ENCODE measurements around the gene YIPF2.

Gene YIPF2

DNA sequence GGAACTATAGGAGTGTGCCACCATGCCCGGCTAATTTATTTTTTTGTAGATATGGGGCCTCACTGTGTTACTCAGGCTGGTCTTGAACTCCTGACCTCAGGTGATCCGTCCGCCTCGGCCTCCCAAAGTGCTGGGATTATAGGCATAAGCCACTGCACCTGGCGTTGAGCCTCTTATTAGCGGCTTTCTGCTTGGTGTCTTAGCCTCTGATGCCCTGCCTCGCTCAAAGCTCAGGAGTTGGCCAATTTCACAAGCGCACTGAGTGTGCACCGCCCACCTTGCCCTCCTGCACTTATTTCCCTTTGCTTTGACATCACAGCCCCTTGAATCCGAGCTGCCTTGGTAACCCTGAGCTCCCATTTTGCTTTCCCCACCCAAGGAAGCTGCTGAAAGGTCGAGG, 10.1 kb downstream of the YIPF2 start:
- H3K27me3 ChIP-seq (ENCODE audit: insufficient read depth, low read length): no peaks in the 10 kb centered on the region
- H3K4me1 ChIP-seq (ENCODE audit: insufficient read depth, low read length, severe bottlenecking): no peaks in the 10 kb centered on the region
- no peak for TF ChIP-seq EZH2 (IDR thresholded peaks at IDR 0.05; ENCODE audit: borderline replicate concordance, low read length)
- TF ChIP-seq, protein P1, sequence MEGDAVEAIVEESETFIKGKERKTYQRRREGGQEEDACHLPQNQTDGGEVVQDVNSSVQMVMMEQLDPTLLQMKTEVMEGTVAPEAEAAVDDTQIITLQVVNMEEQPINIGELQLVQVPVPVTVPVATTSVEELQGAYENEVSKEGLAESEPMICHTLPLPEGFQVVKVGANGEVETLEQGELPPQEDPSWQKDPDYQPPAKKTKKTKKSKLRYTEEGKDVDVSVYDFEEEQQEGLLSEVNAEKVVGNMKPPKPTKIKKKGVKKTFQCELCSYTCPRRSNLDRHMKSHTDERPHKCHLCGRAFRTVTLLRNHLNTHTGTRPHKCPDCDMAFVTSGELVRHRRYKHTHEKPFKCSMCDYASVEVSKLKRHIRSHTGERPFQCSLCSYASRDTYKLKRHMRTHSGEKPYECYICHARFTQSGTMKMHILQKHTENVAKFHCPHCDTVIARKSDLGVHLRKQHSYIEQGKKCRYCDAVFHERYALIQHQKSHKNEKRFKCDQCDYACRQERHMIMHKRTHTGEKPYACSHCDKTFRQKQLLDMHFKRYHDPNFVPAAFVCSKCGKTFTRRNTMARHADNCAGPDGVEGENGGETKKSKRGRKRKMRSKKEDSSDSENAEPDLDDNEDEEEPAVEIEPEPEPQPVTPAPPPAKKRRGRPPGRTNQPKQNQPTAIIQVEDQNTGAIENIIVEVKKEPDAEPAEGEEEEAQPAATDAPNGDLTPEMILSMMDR (IDR thresholded peaks at IDR 0.05; ENCODE audit: low read length): no peak
- no peak overlapping the region for H3K27ac ChIP-seq (ENCODE audit: low read depth, low read length, poor library complexity, severe bottlenecking)
- H3F3A ChIP-seq (ENCODE audit: insufficient read depth, low read length): no peaks in the 10 kb centered on the region
- H3K9ac ChIP-seq (ENCODE audit: low read length): no peak overlapping the region
- no peaks in the 10 kb centered on the region for H3K79me2 ChIP-seq (ENCODE audit: insufficient read depth, low read length)
- no peak overlapping the region for H3K4me2 ChIP-seq (ENCODE audit: low read length)
- H3K9me2 ChIP-seq (ENCODE audit: low read depth, low read length): no peaks in the 10 kb centered on the region
- H4K20me1 ChIP-seq (ENCODE audit: insufficient read depth, low read length): no peaks in the 10 kb centered on the region
- no peak overlapping the region for H3K4me3 ChIP-seq (ENCODE audit: low read depth, low read length, poor library complexity, severe bottlenecking)
- no peak overlapping the region for H2AFZ ChIP-seq (ENCODE audit: low read length)
- peaks cover 74% of the 10 kb centered on the region for H3K36me3 ChIP-seq (ENCODE audit: insufficient read depth, low read length)
- H3K9me3 ChIP-seq (ENCODE audit: low read length): no peaks in the 10 kb centered on the region

DNA sequence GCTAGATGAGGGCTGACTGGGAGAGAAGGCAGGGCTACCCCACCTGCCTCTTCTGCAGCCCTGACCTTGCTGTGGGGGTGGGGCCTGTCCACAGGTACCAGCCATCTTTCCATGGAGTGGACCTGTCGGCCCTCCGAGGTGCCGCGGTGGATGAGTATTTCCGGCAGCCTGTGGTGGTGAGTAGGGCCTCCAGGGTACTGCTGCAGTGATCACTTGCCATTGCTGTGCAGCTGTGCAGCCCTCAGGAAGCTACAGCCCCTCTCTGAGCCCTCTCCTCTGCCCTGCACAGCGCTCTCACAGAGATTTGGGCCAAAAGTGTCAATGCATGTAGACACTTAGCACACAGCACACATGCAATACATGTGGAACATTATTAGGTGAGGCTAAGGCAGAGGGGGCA, 11.8 kb downstream of the YIPF2 start:
- H3K36me3 ChIP-seq (ENCODE audit: insufficient read depth, low read length): peaks cover 74% of the 10 kb centered on the region
- no peaks in the 10 kb centered on the region for H3F3A ChIP-seq (ENCODE audit: insufficient read depth, low read length)
- no peaks in the 10 kb centered on the region for H3K9me2 ChIP-seq (ENCODE audit: low read depth, low read length)
- TF ChIP-seq EZH2 (IDR thresholded peaks at IDR 0.05; ENCODE audit: borderline replicate concordance, low read length): no peak
- TF ChIP-seq, protein P1 (IDR thresholded peaks at IDR 0.05; ENCODE audit: low read length): no peak
- no peak overlapping the region for H3K27ac ChIP-seq (ENCODE audit: low read depth, low read length, poor library complexity, severe bottlenecking)
- no peaks in the 10 kb centered on the region for H3K4me1 ChIP-seq (ENCODE audit: insufficient read depth, low read length, severe bottlenecking)
- no peaks in the 10 kb centered on the region for H3K79me2 ChIP-seq (ENCODE audit: insufficient read depth, low read length)
- H4K20me1 ChIP-seq (ENCODE audit: insufficient read depth, low read length): no peaks in the 10 kb centered on the region
- H2AFZ ChIP-seq (ENCODE audit: low read length): no peak overlapping the region
- no peak overlapping the region for H3K9ac ChIP-seq (ENCODE audit: low read length)
- no peaks in the 10 kb centered on the region for H3K27me3 ChIP-seq (ENCODE audit: insufficient read depth, low read length)
- H3K4me2 ChIP-seq (ENCODE audit: low read length): no peak overlapping the region
- no peak overlapping the region for H3K4me3 ChIP-seq (ENCODE audit: low read depth, low read length, poor library complexity, severe bottlenecking)
- no peaks in the 10 kb centered on the region for H3K9me3 ChIP-seq (ENCODE audit: low read length)

DNA sequence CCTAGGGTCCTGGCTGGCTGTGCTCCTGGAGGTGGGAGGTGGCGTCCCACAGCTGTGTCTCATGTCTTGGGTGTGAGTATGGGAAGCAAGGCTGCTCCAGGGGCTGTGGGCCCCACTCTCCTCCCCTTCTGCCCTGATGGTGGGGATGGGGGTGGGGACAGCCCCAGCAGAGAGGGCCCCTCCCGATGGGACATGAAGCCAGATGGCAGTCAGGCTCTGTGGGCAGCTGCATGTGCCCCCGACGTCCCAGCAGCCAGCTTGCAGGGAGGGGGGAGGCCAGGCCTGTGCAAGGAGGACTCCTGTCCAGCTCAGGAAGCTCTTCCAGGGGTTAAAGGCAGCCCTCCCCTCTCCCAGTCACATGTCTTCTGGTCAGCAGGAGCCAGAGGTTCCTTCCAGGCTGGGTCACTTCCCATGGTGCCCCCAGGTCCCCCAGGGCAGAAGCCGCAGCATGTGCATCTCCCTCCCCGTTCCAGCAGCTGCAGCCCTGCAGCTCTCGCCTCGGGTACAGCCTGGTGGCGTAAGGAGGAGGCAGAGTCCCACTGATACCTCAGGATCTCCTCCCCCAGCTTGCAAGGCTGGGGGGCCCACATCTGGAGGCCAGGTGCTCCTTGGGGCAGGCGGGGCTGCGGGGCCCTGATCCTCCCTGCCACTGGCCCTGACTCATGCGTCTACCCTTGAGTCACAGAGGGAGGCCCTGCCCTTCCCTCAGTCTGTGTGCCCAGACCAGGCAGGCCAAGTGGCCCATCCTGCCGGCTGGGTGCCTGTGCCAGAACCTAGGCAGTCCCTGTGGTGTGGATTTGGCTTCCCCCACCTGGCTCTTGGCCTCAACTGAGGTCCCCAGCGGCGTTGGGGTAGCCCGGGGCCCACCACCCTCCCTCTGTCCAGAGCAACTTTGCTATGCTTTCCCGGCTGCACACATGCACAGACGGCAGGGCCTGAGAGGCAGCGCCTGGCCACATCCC, 13.0 kb downstream of the YIPF2 start:
- H3K79me2 ChIP-seq (ENCODE audit: insufficient read depth, low read length): no peaks in the 10 kb centered on the region
- no peak overlapping the region for H3K4me2 ChIP-seq (ENCODE audit: low read length)
- H3K4me1 ChIP-seq (ENCODE audit: insufficient read depth, low read length, severe bottlenecking): no peaks in the 10 kb centered on the region
- no peak overlapping the region for H3K27ac ChIP-seq (ENCODE audit: low read depth, low read length, poor library complexity, severe bottlenecking)
- no peaks in the 10 kb centered on the region for H3K9me2 ChIP-seq (ENCODE audit: low read depth, low read length)
- no peak for TF ChIP-seq EZH2 (IDR thresholded peaks at IDR 0.05; ENCODE audit: borderline replicate concordance, low read length)
- TF ChIP-seq, protein P1 (IDR thresholded peaks at IDR 0.05; ENCODE audit: low read length): no peak
- no peak overlapping the region for H3K4me3 ChIP-seq (ENCODE audit: low read depth, low read length, poor library complexity, severe bottlenecking)
- no peaks in the 10 kb centered on the region for H3F3A ChIP-seq (ENCODE audit: insufficient read depth, low read length)
- H4K20me1 ChIP-seq (ENCODE audit: insufficient read depth, low read length): no peaks in the 10 kb centered on the region
- H2AFZ ChIP-seq (ENCODE audit: low read length): no peak overlapping the region
- no peaks in the 10 kb centered on the region for H3K27me3 ChIP-seq (ENCODE audit: insufficient read depth, low read length)
- H3K36me3 ChIP-seq (ENCODE audit: insufficient read depth, low read length): peaks cover 68% of the 10 kb centered on the region
- H3K9ac ChIP-seq (ENCODE audit: low read length): no peak overlapping the region
- H3K9me3 ChIP-seq (ENCODE audit: low read length): no peaks in the 10 kb centered on the region
